ENCODE data around the gene STK17A.

STK17A gene

DNA sequence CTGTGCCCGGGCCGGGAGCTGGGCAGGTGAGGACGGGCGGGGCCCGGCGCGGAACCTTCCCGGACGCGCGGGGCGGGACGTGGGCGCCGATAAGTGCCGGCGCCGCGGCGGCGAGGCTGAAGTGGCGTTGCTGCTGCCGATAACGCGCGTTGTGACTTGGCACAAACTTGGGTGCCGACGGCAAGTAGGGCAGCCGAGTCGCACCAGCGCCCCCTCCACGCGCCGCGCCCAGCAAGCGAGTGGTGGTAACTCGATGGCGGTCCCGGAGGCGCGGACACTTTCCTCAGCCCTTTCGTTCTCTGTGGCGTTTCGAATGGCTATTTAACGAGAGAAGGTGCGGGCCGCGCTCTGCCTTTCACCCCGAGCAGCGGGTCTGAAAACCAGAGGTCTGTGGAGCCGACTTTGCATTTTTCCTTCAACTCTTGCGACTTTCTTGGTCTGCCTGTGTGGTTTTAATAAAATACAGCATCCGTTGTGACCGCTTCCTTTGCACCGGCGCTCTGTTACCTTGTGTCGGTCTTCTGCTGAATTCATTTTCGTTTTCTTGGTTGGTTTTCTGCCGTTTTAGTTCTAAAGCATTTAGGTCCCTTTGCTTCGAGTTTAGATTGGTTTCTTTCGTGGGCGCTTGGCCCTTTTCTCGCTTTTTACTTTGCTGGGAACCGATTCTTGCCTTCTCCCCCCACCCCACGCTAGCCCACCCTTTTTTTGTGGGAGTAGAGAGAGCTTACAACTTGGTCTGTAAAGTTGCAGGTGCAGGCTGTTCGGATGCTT lies 701 bp downstream of the STK17A start:
- TF ChIP-seq GATA2 (IDR thresholded peaks at IDR 0.05; ENCODE audit: low read depth, low read length) (no peak), GATA3 (IDR thresholded peaks at IDR 0.05; ENCODE audit: low read depth, low read length) (no peak)

- no peak for TF ChIP-seq GATA2 (IDR thresholded peaks at IDR 0.05; ENCODE audit: low read depth, low read length)
- TF ChIP-seq GATA3 (IDR thresholded peaks at IDR 0.05; ENCODE audit: low read depth, low read length): no peak
These were observed 1.3 kb downstream of the STK17A start for GRCh38 chr7:43584195-43584586.

DNA sequence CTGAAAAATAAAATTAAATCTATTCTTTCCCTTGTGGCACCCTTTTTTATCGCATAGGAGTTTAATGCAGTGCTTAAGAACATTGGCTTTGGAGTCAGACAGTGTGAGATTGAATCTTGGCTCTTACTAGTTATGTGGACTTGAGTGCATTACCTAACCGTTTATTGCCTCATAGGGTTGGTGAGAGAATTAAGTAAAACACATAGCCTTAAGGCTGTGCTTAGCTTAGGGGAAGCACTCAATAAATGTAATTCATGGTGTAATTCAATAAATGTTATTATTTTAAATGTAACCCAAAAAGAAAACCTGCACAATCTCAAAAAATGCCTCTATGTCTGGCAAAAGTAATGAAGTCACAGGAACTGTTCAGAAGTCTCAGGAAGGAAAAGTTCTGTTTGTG lies 2.7 kb downstream of the STK17A start:
- TF ChIP-seq GATA2 (IDR thresholded peaks at IDR 0.05; ENCODE audit: low read depth, low read length) (no peak), GATA3 (IDR thresholded peaks at IDR 0.05; ENCODE audit: low read depth, low read length) (no peak)

GRCh38 chr7:43586251-43586900 lies 3.5 kb downstream of the STK17A start:
- TF ChIP-seq GATA2 (IDR thresholded peaks at IDR 0.05; ENCODE audit: low read depth, low read length) (no peak), GATA3 (IDR thresholded peaks at IDR 0.05; ENCODE audit: low read depth, low read length) (no peak)

DNA sequence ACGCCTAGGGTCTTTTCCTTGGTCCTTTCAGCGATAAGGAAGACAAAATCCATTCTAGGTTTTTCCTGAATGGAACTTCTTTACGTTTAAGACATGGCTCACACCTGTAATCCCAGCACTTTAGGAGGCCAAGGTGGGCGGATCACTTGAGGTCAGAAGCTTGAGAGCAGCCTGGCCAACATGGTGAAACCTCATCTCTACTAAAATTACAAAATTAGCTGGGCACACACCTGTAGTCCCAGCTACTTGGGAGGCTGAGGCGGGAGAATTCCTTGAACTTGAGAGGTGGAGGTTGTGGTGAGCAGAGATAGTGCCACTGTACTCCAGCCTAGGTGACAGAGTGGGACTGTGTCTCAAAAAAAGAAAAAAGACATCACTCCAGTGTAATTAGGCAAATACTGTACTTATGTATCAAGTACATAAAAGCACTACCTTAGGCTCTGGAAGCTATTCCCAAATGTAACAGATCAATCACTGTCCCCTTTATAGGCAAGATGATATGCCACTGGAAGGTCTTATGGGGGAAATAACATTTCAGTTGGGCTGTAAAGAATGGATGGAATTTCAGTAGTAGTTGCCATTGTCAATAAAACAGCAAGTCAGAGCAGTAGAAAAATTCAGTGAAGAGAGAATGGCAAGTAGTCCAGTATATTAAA lies 5.7 kb downstream of the STK17A start:
- TF ChIP-seq GATA2 (IDR thresholded peaks at IDR 0.05; ENCODE audit: low read depth, low read length) (no peak), GATA3 (IDR thresholded peaks at IDR 0.05; ENCODE audit: low read depth, low read length) (no peak)

- no peak for TF ChIP-seq GATA3 (IDR thresholded peaks at IDR 0.05; ENCODE audit: low read depth, low read length)
- no peak for TF ChIP-seq GATA2 (IDR thresholded peaks at IDR 0.05; ENCODE audit: low read depth, low read length)
These were observed 6.2 kb downstream of the STK17A start for GRCh38 chr7:43589133-43589478.

GRCh38 chr7:43589728-43590127 lies 6.8 kb downstream of the STK17A start:
- TF ChIP-seq GATA2 (IDR thresholded peaks at IDR 0.05; ENCODE audit: low read depth, low read length): no peak
- no peak for TF ChIP-seq GATA3 (IDR thresholded peaks at IDR 0.05; ENCODE audit: low read depth, low read length)

DNA sequence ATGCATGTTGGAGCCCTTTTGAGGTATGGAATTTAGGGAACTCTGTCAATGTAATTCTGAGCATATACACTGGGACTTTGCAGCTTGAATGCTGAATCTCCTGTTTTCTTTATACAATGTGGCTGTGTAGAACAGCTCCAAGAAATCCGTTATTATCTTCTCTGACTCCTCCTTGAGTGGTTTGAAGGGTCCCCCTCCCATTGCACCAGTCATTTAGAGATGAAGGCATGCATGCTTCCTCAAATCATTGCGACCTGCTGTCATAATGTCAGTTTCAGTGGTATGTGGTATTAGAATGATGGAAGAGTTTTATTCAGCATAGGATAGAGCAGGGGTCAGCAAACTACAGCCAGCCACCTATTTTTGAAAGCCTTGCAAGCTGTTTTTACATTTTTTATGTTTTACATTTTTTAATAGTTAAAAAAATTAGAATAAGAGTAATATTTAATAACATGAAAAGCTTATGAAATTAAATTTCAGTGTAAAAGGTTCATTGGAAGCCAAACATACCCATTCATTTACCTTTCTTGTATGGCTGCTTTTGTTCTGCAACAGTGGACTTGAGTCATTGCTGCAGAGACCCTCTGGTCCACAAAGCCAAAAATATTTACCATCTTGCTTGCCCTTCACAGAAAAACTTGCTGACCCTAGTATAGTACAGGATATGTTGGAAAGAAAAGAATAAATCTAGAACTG lies 8.1 kb downstream of the STK17A start:
- no peak for TF ChIP-seq GATA3 (IDR thresholded peaks at IDR 0.05; ENCODE audit: low read depth, low read length)
- no peak for TF ChIP-seq GATA2 (IDR thresholded peaks at IDR 0.05; ENCODE audit: low read depth, low read length)

- TF ChIP-seq GATA2 (IDR thresholded peaks at IDR 0.05; ENCODE audit: low read depth, low read length) (no peak), GATA3 (IDR thresholded peaks at IDR 0.05; ENCODE audit: low read depth, low read length) (no peak)
These were observed 8.8 kb downstream of the STK17A start for GRCh38 chr7:43591558-43592180.

- TF ChIP-seq GATA3 (IDR thresholded peaks at IDR 0.05; ENCODE audit: low read depth, low read length) (no peak), GATA2 (IDR thresholded peaks at IDR 0.05; ENCODE audit: low read depth, low read length) (no peak)
These were observed 9.4 kb downstream of the STK17A start for GRCh38 chr7:43592326-43592725.

DNA sequence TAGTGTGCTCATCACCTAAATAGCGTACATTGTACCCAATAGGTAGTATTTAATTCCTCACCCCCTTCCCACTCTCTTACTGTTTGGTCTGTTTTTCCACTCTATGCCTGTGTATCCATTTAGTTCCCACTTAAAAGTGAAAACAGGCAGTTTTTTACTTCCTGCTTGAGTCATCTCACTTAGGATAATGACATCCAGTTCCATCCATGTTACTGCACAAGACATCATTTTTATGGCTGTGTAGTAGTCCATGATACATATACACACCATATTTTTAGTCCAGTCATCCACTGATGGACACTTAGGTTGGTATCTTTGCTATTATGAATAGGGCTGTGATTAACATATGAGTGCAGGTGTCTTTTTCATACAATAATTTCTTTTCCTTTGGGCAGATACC lies 10.1 kb downstream of the STK17A start:
- TF ChIP-seq GATA3 (IDR thresholded peaks at IDR 0.05; ENCODE audit: low read depth, low read length): no peak
- TF ChIP-seq GATA2 (IDR thresholded peaks at IDR 0.05; ENCODE audit: low read depth, low read length): no peak

DNA sequence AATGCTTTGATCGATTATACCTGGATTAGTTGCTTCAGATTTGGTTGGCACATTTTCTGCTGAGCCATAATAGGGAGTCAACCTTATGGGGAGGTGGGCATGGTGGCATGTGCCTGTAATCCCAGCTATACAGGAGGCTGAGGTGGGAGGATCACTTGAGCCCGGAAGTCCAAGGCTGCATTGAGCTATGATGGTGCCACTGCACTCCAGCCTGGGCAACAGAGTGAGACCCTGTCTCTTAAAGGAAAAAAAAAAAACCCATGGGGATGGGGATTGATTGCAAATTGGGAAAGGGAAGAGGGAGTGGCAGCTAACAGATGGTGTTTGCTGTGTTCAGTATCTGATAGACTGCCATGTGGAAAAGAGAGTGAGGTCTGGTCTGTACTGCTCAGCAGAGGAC lies 11.1 kb downstream of the STK17A start:
- TF ChIP-seq GATA3 (IDR thresholded peaks at IDR 0.05; ENCODE audit: low read depth, low read length) (no peak), GATA2 (IDR thresholded peaks at IDR 0.05; ENCODE audit: low read depth, low read length) (no peak)

DNA sequence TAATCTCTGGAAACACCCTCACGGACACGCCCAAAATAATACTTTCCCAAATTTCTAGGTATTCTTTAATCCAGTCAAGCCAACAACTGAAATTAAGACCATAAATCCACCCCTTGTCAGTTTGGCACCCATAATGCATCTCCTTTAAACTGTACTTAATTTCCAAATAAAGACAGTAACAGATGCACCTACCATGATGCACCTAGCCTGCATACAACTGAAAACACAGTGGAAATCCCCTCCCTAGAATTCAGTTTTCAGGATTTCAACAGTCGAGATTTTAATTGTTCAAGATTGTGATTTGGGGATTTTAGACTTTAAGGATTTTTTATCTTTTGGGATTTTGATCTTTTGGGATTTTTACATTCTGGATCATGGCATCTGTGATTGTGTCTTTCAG lies 17.1 kb downstream of the STK17A start:
- TF ChIP-seq GATA3 (IDR thresholded peaks at IDR 0.05; ENCODE audit: low read depth, low read length) (no peak), GATA2 (IDR thresholded peaks at IDR 0.05; ENCODE audit: low read depth, low read length) (no peak)

- TF ChIP-seq GATA2 (IDR thresholded peaks at IDR 0.05; ENCODE audit: low read depth, low read length) (no peak), GATA3 (IDR thresholded peaks at IDR 0.05; ENCODE audit: low read depth, low read length) (no peak)
These were observed 19.3 kb downstream of the STK17A start for GRCh38 chr7:43602256-43602655.

All from SH-SY5Y (cell line).